IMR-90 (cell line): Measurements from ENCODE around the gene NLGN1. TPM values are rescaled to one million over a fixed set of nuclear protein-coding genes. Genes with fewer than 3 reads are reported as not detected.
A peak's percentile ranks its signal among the peaks of the same experiment; 100 is the strongest.

Source experiments
- ATAC-seq: fragments of 200-7000 bp; cut with Tn5 transposase; 2 replicates; pipeline ENCODE4 v1.9.1; 2020; ENCODE audit warnings: low read depth, mild to moderate bottlenecking, moderate library complexity
- BruUV-seq: library from RNA; stranded (reverse); fragments of 400-500 nt; replicated peaks from 2 replicates; lab custom pipeline; 2021; lab: Mats Ljungman, UMichigan
- CTCF ChIA-PET: fragments of 300-600 bp; formaldehyde crosslinking; extraction: SDS; loops from one replicate; lab custom pipeline; 2021; ENCODE audit warnings: antibody characterized with exemption; lab: Yijun Ruan, JAX
- POLR2A ChIA-PET: fragments of 300-600 bp; sonication (Branson Sonifier 250); formaldehyde crosslinking; loops from one replicate; lab custom pipeline; 2022; ENCODE audit warnings: antibody characterized with exemption; ENCODE audit not compliant: unreplicated experiment; lab: Charles Lee
- DNase-seq: peaks from one replicate; pipeline ENCODE4 v3.0.0; 2013
- H2AFZ ChIP-seq: replicated peaks from 2 replicates; pipeline ENCODE3; 2013; ENCODE audit warnings: low read length, mild to moderate bottlenecking; ENCODE audit not compliant: poor library complexity
- H2AK5ac ChIP-seq: 2 replicates; pipeline ENCODE4 v1.6.1; 2013; ENCODE audit warnings: low read depth, low read length, inconsistent platforms
- H2AK9ac ChIP-seq: replicated peaks from 2 replicates; pipeline ENCODE3; 2013; ENCODE audit warnings: mild to moderate bottlenecking, low read depth, low read length, moderate library complexity; ENCODE audit not compliant: poor library complexity
- H2BK120ac ChIP-seq: 2 replicates; pipeline ENCODE4 v1.6.1; 2013; ENCODE audit warnings: low read depth, low read length, inconsistent platforms
- H2BK15ac ChIP-seq: 3 replicates; pipeline ENCODE4 v1.6.1; 2013; ENCODE audit warnings: low read depth, low read length, inconsistent platforms
- H2BK20ac ChIP-seq: 2 replicates; pipeline ENCODE4 v1.6.1; 2013; ENCODE audit warnings: low read depth, mild to moderate bottlenecking, inconsistent platforms, low read length, moderate library complexity
- H2BK5ac ChIP-seq: 2 replicates; pipeline ENCODE4 v1.6.1; 2013; ENCODE audit warnings: mild to moderate bottlenecking, low read depth, low read length, inconsistent platforms; ENCODE audit not compliant: poor library complexity, severe bottlenecking
- H3K14ac ChIP-seq: replicated peaks from 2 replicates; pipeline ENCODE4 v1.6.1; 2013; ENCODE audit warnings: low read depth, low read length, inconsistent platforms
- H3K18ac ChIP-seq: 2 replicates; pipeline ENCODE4 v1.6.1; 2013; ENCODE audit warnings: low read depth, low read length, control low read depth
- H3K23ac ChIP-seq: 2 replicates; pipeline ENCODE4 v1.6.1; 2013; ENCODE audit warnings: low read depth, low read length, inconsistent platforms
- H3K27ac ChIP-seq: 2 replicates; pipeline ENCODE4 v1.5.1; 2013; ENCODE audit warnings: mild to moderate bottlenecking, control low read depth, low read length; ENCODE audit not compliant: insufficient read depth
- H3K27me3 ChIP-seq: 2 replicates; pipeline ENCODE4 v1.6.1; 2013; ENCODE audit warnings: low read length; ENCODE audit not compliant: control insufficient read depth, insufficient read depth
- H3K36me3 ChIP-seq: 2 replicates; pipeline ENCODE4 v1.6.1; 2013; ENCODE audit warnings: low read length, mixed read lengths; ENCODE audit not compliant: control insufficient read depth, insufficient read depth
- H3K4ac ChIP-seq: 2 replicates; pipeline ENCODE4 v1.6.1; 2013; ENCODE audit warnings: low read depth, low read length, inconsistent platforms
- H3K4me1 ChIP-seq: 2 replicates; pipeline ENCODE4 v1.6.1; 2013; ENCODE audit warnings: low read length, mixed read lengths; ENCODE audit not compliant: control insufficient read depth, insufficient read depth
- H3K4me2 ChIP-seq: 2 replicates; pipeline ENCODE4 v1.6.1; 2013; ENCODE audit warnings: low read depth, mild to moderate bottlenecking, control low read depth, low read length, moderate library complexity
- H3K4me3 ChIP-seq: 2 replicates; pipeline ENCODE4 v1.5.1; 2013; ENCODE audit warnings: low read depth, mild to moderate bottlenecking, control low read depth, low read length, moderate library complexity; ENCODE audit not compliant: insufficient read depth
- H3K56ac ChIP-seq: 2 replicates; pipeline ENCODE4 v1.6.1; 2013; ENCODE audit warnings: low read length, inconsistent platforms; ENCODE audit not compliant: insufficient read depth; ENCODE audit errors: extremely low read depth
- H3K79me1 ChIP-seq, 2 experiments: 2 replicates each; pipeline ENCODE4 v1.6.1; 2013; ENCODE audit warnings: low read length in 2 of 2, inconsistent platforms in 1 of 2, low read depth in 1 of 2
- H3K9ac ChIP-seq: 2 replicates; pipeline ENCODE4 v1.6.1; 2013; ENCODE audit warnings: low read depth, low read length, control low read depth
- H3K9me1 ChIP-seq: 2 replicates; pipeline ENCODE4 v1.6.1; 2013; ENCODE audit warnings: low read length, inconsistent platforms; ENCODE audit not compliant: insufficient read depth
- H3K9me3 ChIP-seq: 2 replicates; pipeline ENCODE4 v1.6.1; 2013; ENCODE audit warnings: low read length; ENCODE audit not compliant: control insufficient read depth, insufficient read depth
- H4K20me1 ChIP-seq: 2 replicates; pipeline ENCODE4 v1.6.1; 2013; ENCODE audit warnings: low read length, inconsistent platforms; ENCODE audit not compliant: insufficient read depth
- H4K5ac ChIP-seq: 2 replicates; pipeline ENCODE4 v1.6.1; 2013; ENCODE audit warnings: mild to moderate bottlenecking, low read depth, low read length, control low read depth
- H4K8ac ChIP-seq, 2 experiments: 2 replicates each; pipeline ENCODE4 v1.6.1; 2013; ENCODE audit warnings: low read depth in 2 of 2, low read length in 2 of 2, control low read depth in 1 of 2, inconsistent platforms in 1 of 2
- H4K91ac ChIP-seq: 2 replicates; pipeline ENCODE4 v1.6.1; 2013; ENCODE audit warnings: low read depth, low read length, inconsistent platforms; ENCODE audit not compliant: insufficient read depth
- BHLHE40 ChIP-seq: fragments of 150-350 bp; IDR thresholded peaks from 2 replicates; pipeline ENCODE4 v1.6.1; 2016; ENCODE audit warnings: mild to moderate bottlenecking, low read depth, low read length
- CEBPB ChIP-seq: IDR thresholded peaks from 2 replicates; pipeline ENCODE4 v1.6.1; 2012; ENCODE audit warnings: low read depth, low read length, improper control_type of control experiment
- CHD1 ChIP-seq: IDR thresholded peaks from 2 replicates; pipeline ENCODE4 v1.6.1; 2012; ENCODE audit warnings: low read depth, low read length, improper control_type of control experiment
- FOS ChIP-seq: fragments of 150-350 bp; IDR thresholded peaks from 2 replicates; pipeline ENCODE4 v1.6.1; 2016; ENCODE audit warnings: low read depth, low read length
- MAFK ChIP-seq: IDR thresholded peaks from 2 replicates; pipeline ENCODE4 v1.6.1; 2012; ENCODE audit warnings: low read depth, low read length, improper control_type of control experiment
- MAZ ChIP-seq: IDR thresholded peaks from 2 replicates; pipeline ENCODE4 v1.6.1; 2012; ENCODE audit warnings: low read depth, mild to moderate bottlenecking, low read length, improper control_type of control experiment, moderate library complexity, borderline replicate concordance
- MXI1 ChIP-seq: IDR thresholded peaks from 2 replicates; pipeline ENCODE4 v1.6.1; 2012; ENCODE audit warnings: low read depth, mild to moderate bottlenecking, low read length, moderate library complexity, borderline replicate concordance
- NFE2L2 ChIP-seq: fragments of 150-350 bp; IDR thresholded peaks from 2 replicates; pipeline ENCODE4 v1.6.1; 2016; ENCODE audit warnings: low read depth, mild to moderate bottlenecking, low read length
- POLR2A ChIP-seq: IDR thresholded peaks from 2 replicates; pipeline ENCODE4 v1.6.1; 2012; ENCODE audit warnings: mild to moderate bottlenecking, low read depth, low read length
- RAD21 ChIP-seq: IDR thresholded peaks from 2 replicates; pipeline ENCODE4 v1.6.1; 2012; ENCODE audit warnings: low read length, improper control_type of control experiment
- RCOR1 ChIP-seq: IDR thresholded peaks from 2 replicates; pipeline ENCODE4 v1.6.1; 2012; ENCODE audit warnings: mild to moderate bottlenecking, low read length, improper control_type of control experiment; ENCODE audit not compliant: insufficient replicate concordance
- RFX5 ChIP-seq: IDR thresholded peaks from 2 replicates; pipeline ENCODE4 v1.8.0; 2012; ENCODE audit warnings: low read depth, mild to moderate bottlenecking, low read length, moderate library complexity
- SMC3 ChIP-seq: fragments of 150-350 bp; IDR thresholded peaks from 2 replicates; pipeline ENCODE4 v1.6.1; 2016; ENCODE audit warnings: low read depth, mild to moderate bottlenecking, antibody characterized with exemption, low read length, moderate library complexity
- WGBS, 2 experiments: methylation state at CpG; one replicate each; pipeline versions ENCODE4 v1.1.5 to v1.1.7; 2013; ENCODE audit warnings: missing lambda C conversion rate in 2 of 2; ENCODE audit not compliant: insufficient read length in 1 of 2; ENCODE audit errors: extremely low coverage in 2 of 2; 5-methylcytosine and 5-hydroxymethylcytosine counted together
- dilution Hi-C: fragments of 300-500 bp; cut with HindIII; formaldehyde crosslinking; loops from one replicate; pipeline ENCODE4 v1.14.3; 2018; ENCODE audit warnings: low sequenced_read_pairs; ENCODE audit not compliant: unreplicated experiment
- in situ Hi-C: fragments of 300-500 bp; cut with MboI; formaldehyde crosslinking; loops from 3 replicates; pipeline ENCODE4 v1.14.3; 2019; ENCODE audit warnings: low sequenced_read_pairs, inconsistent platforms, mixed read lengths
- intact Hi-C: fragments of 100-400 bp; cut with micrococcal nuclease; formaldehyde crosslinking; loops from 2 replicates; pipeline ENCODE4 v1.10.0; 2022
- polyA plus RNA-seq, 3 experiments: library from polyadenylated mRNA; depleted of rRNA; stranded (reverse); fragments of >200 nt; gene quantifications; 2 replicates each; pipeline ENCODE4 v1.2.3, GENCODE V29; 2012; ENCODE audit warnings: low replicate concordance in 1 of 3
- total RNA-seq: library from RNA; depleted of rRNA; stranded (reverse); fragments of >200 nt; gene quantifications from 2 replicates; pipeline ENCODE4 v1.2.3, GENCODE V29; 2012
- TF ChIP-seq, protein P1 (sequence below): conservative IDR thresholded peaks from 2 replicates; pipeline ENCODE4 v1.5.1; 2012; ENCODE audit warnings: mild to moderate bottlenecking, low read depth, low read length, improper control_type of control experiment
- TF ChIP-seq, protein P2 (sequence below): fragments of 150-350 bp; IDR thresholded peaks from 2 replicates; pipeline ENCODE4 v1.6.1; 2016; ENCODE audit warnings: low read depth, mild to moderate bottlenecking, low read length, moderate library complexity, borderline replicate concordance
- TF ChIP-seq, protein P3 (sequence below): fragments of 150-350 bp; IDR thresholded peaks from 2 replicates; pipeline ENCODE4 v1.6.1; 2017; ENCODE audit warnings: mild to moderate bottlenecking, antibody characterized with exemption, low read length, low read depth

The NLGN1 gene
- total and polyA plus RNA-seq, 2 of the 4 experiments (the other 2 are of a cell fraction) = 1.8 to 12.5 TPM

DNA sequence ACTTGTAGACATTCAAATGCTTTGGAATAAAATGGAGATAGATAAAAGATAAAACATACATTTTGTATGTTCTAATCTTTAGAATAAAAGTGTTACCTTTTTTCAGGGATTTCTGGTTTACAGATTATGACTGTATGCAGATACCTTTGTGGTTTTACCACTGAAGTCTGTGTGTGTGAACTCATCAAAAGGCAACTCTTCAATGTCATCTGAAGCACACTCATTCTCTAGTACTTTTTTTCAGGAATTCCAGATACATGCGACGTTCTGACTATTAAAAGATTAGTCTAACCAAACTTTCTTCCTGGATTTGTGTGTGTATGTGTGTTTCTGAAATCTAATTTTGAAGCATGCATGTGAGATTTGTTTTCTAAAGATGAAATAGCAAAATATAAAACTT lies 188.6 kb downstream of the NLGN1 start:
- Histone ChIP-seq H3K9ac (no peak overlapping the region), H3K4ac (no peak overlapping the region), H3K14ac (no peak overlapping the region), H4K91ac (no peak overlapping the region), H2BK15ac (no peak overlapping the region), H2BK120ac (no peak overlapping the region), H3K4me3 (no peak overlapping the region), H3K4me2 (no peak overlapping the region), H2BK20ac (no peak overlapping the region), H2AFZ (no peak overlapping the region), H3K18ac (no peak overlapping the region), H3K4me1 (no peaks in the 10 kb centered on the region), H2AK5ac (no peak overlapping the region), H2AK9ac (no peak overlapping the region), H3K36me3 (no peaks in the 10 kb centered on the region), H4K8ac (no peak overlapping the region), H3K27ac (no peak overlapping the region), H2BK5ac (no peak overlapping the region), H3K23ac (no peak overlapping the region), H3K9me3 (no peaks in the 10 kb centered on the region), H3K27me3 (no peaks in the 10 kb centered on the region), H3K9me1 (no peaks in the 10 kb centered on the region), H3K79me1 (no peaks in the 10 kb centered on the region), H4K5ac (no peak overlapping the region), H4K20me1 (no peaks in the 10 kb centered on the region), H3K56ac (no peak overlapping the region)
- dilution Hi-C loops (no loop called here), in situ Hi-C loops (loop anchor here (25.0 kb wide), 1 partner anchor 826 kb away; no protein-coding TSS in a partner anchor), intact Hi-C loops (loop anchor here (5.0 to 10.0 kb wide), 2 partner anchors 526 to 609 kb away; no protein-coding TSS in a partner anchor)
- POLR2A ChIA-PET = interaction anchor here (0.6 kb wide), 1 partner anchor 42 kb away, joined by 3 read pairs; no protein-coding TSS in a partner anchor
- no peak for TF ChIP-seq RFX5
- TF ChIP-seq MAZ = no peak
- TF ChIP-seq RAD21 = no peak
- TF ChIP-seq MXI1 = no peak
- no peak for TF ChIP-seq RCOR1
- no peak for TF ChIP-seq MAFK
- TF ChIP-seq POLR2A = no peak
- no peak for TF ChIP-seq CHD1
- TF ChIP-seq, protein P1, sequence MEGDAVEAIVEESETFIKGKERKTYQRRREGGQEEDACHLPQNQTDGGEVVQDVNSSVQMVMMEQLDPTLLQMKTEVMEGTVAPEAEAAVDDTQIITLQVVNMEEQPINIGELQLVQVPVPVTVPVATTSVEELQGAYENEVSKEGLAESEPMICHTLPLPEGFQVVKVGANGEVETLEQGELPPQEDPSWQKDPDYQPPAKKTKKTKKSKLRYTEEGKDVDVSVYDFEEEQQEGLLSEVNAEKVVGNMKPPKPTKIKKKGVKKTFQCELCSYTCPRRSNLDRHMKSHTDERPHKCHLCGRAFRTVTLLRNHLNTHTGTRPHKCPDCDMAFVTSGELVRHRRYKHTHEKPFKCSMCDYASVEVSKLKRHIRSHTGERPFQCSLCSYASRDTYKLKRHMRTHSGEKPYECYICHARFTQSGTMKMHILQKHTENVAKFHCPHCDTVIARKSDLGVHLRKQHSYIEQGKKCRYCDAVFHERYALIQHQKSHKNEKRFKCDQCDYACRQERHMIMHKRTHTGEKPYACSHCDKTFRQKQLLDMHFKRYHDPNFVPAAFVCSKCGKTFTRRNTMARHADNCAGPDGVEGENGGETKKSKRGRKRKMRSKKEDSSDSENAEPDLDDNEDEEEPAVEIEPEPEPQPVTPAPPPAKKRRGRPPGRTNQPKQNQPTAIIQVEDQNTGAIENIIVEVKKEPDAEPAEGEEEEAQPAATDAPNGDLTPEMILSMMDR = no peak
- TF ChIP-seq, protein P2, sequence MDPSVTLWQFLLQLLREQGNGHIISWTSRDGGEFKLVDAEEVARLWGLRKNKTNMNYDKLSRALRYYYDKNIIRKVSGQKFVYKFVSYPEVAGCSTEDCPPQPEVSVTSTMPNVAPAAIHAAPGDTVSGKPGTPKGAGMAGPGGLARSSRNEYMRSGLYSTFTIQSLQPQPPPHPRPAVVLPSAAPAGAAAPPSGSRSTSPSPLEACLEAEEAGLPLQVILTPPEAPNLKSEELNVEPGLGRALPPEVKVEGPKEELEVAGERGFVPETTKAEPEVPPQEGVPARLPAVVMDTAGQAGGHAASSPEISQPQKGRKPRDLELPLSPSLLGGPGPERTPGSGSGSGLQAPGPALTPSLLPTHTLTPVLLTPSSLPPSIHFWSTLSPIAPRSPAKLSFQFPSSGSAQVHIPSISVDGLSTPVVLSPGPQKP = no peak
- TF ChIP-seq, protein P3, sequence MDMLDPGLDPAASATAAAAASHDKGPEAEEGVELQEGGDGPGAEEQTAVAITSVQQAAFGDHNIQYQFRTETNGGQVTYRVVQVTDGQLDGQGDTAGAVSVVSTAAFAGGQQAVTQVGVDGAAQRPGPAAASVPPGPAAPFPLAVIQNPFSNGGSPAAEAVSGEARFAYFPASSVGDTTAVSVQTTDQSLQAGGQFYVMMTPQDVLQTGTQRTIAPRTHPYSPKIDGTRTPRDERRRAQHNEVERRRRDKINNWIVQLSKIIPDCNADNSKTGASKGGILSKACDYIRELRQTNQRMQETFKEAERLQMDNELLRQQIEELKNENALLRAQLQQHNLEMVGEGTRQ = no peak
- TF ChIP-seq FOS = no peak
- no peak for TF ChIP-seq BHLHE40
- no peak for TF ChIP-seq CEBPB
- no peak for TF ChIP-seq NFE2L2
- TF ChIP-seq SMC3 = no peak
- WGBS, 2 experiments = no CpG with 5 or more reads among the region's 2 CpGs
- BruUV-seq = no TSS peak
- CTCF ChIA-PET = interaction anchor here (0.7 kb wide), 1 partner anchor 143 kb away, joined by 3 read pairs; no protein-coding TSS in a partner anchor
- ATAC-seq (no peak), DNase-seq (peak; percentile 21)
